MM.1S (cell line): ENCODE results near the gene HRCT1.

ENCODE experiments used
- EZH2 ChIP-seq: fragments of 300-600 bp; sonication (generic); optimal IDR thresholded peaks from 2 replicates; pipeline ENCODE3; 2017; ENCODE audit warnings: low read depth, mild to moderate bottlenecking, antibody characterized with exemption, low read length, mixed read lengths
- EZH2phosphoT487 ChIP-seq: fragments of 300-600 bp; sonication (generic); IDR thresholded peaks from 2 replicates; pipeline ENCODE4 v1.6.1; 2018; ENCODE audit warnings: antibody characterized with exemption, low read length
- TF ChIP-seq, protein P1 (sequence below): fragments of 300-600 bp; sonication (generic); IDR thresholded peaks from 2 replicates; pipeline ENCODE4 v1.5.1; 2016; ENCODE audit warnings: antibody characterized with exemption, low read length, mixed read lengths

DNA sequence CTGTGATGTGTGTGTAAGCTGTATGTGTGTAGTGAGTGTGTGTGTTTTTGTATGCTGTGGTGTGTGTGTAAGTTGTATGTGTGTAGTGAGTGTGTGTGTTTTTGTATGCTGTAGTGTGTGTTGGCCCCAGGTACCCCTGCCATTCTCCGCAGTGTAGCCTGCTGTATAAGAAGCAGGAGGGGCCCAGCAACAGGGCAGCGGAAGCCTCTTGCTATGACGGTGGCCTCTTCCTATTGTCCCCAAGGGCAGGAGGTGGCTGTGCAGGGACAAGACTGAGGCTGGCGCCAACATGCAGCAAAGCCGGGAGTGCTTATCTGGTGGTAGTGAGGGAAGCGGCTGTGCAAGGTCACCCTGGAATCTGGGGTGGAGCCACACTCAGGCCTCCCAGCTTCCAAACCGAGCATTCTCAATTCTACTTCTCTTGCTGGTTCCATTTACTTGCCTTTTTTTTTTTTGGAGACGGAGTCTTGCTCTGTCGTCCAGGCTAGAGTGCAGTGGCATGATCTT lies 8.4 kb downstream of the HRCT1 start:
- TF ChIP-seq EZH2 (no peak), EZH2phosphoT487 (no peak)
- TF ChIP-seq, protein P1, sequence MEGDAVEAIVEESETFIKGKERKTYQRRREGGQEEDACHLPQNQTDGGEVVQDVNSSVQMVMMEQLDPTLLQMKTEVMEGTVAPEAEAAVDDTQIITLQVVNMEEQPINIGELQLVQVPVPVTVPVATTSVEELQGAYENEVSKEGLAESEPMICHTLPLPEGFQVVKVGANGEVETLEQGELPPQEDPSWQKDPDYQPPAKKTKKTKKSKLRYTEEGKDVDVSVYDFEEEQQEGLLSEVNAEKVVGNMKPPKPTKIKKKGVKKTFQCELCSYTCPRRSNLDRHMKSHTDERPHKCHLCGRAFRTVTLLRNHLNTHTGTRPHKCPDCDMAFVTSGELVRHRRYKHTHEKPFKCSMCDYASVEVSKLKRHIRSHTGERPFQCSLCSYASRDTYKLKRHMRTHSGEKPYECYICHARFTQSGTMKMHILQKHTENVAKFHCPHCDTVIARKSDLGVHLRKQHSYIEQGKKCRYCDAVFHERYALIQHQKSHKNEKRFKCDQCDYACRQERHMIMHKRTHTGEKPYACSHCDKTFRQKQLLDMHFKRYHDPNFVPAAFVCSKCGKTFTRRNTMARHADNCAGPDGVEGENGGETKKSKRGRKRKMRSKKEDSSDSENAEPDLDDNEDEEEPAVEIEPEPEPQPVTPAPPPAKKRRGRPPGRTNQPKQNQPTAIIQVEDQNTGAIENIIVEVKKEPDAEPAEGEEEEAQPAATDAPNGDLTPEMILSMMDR = no peak
